KMS-11 (cell line): ENCODE data around the gene MPPED1.

Experiments used
- H2AFZ ChIP-seq: fragments of 200-600 bp; sonication (generic); 2 replicates; pipeline ENCODE4 v1.6.1; 2016; ENCODE audit warnings: antibody characterized with exemption, mixed run types, low read depth
- H3K27ac ChIP-seq: fragments of 200-600 bp; sonication (generic); 2 replicates; pipeline ENCODE4 v1.6.1; 2016; ENCODE audit warnings: mild to moderate bottlenecking, mixed run types
- H3K27me3 ChIP-seq: fragments of 200-600 bp; sonication (generic); 2 replicates; pipeline ENCODE4 v1.6.1; 2017; ENCODE audit warnings: mild to moderate bottlenecking, low read depth, mixed run types, moderate library complexity; ENCODE audit not compliant: insufficient read depth
- H3K36me3 ChIP-seq: fragments of 200-600 bp; sonication (generic); 2 replicates; pipeline ENCODE4 v1.6.1; 2017; ENCODE audit warnings: mild to moderate bottlenecking, mixed run types; ENCODE audit not compliant: insufficient read depth
- H3K4me1 ChIP-seq: fragments of 200-600 bp; sonication (generic); 2 replicates; pipeline ENCODE4 v1.6.1; 2016; ENCODE audit warnings: mild to moderate bottlenecking, low read depth, mixed run types; ENCODE audit not compliant: poor library complexity, severe bottlenecking
- H3K4me2 ChIP-seq: fragments of 200-600 bp; sonication (generic); 2 replicates; pipeline ENCODE4 v1.7.0; 2016; ENCODE audit warnings: mild to moderate bottlenecking, mixed run types
- H3K4me3 ChIP-seq: fragments of 200-600 bp; sonication (generic); IDR thresholded peaks from 2 replicates; pipeline ENCODE4 v1.6.1; 2017; ENCODE audit warnings: low read depth, low read length, mixed read lengths; ENCODE audit not compliant: insufficient read depth
- H3K79me2 ChIP-seq: fragments of 200-600 bp; sonication (generic); 2 replicates; pipeline ENCODE4 v1.6.1; 2016; ENCODE audit warnings: low read depth, mixed run types; ENCODE audit not compliant: insufficient read depth
- H3K9ac ChIP-seq: fragments of 200-600 bp; sonication (generic); 2 replicates; pipeline ENCODE4 v1.6.1; 2016; ENCODE audit warnings: mild to moderate bottlenecking, mixed run types
- H4K20me1 ChIP-seq: fragments of 200-600 bp; sonication (generic); 2 replicates; pipeline ENCODE4 v1.6.1; 2016; ENCODE audit warnings: mild to moderate bottlenecking, mixed run types; ENCODE audit not compliant: insufficient read depth
- TF ChIP-seq, protein P1 (sequence below): fragments of 200-600 bp; sonication (generic); conservative IDR thresholded peaks from 2 replicates; pipeline ENCODE4 v1.6.1; 2017; ENCODE audit warnings: low read depth, mild to moderate bottlenecking, antibody characterized with exemption, low read length, moderate library complexity, mixed read lengths

The MPPED1 gene

DNA sequence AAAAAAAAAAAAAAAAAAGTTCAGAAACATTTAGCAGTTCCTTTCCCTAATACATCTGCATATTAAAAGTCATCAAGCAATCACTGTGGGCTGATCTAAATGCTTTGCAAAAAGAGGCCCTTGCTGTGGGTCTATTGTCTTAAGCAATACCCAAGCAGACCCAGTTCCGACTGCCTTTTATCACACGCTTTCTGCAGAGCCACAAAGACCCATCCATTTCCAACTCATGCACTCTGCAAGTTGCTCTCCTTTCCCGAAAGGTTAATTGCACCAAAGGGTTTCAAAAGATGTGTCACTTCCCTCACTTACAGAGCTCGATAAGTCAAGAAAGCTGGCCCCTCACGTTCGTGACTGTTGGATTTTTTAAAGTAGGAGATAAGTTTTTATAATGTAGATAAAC, 138.9 kb downstream of the MPPED1 start:
- Histone ChIP-seq H3K79me2 (no peaks in the 10 kb centered on the region), H3K36me3 (no peaks in the 10 kb centered on the region), H3K4me2 (no peak overlapping the region), H3K27me3 (peaks cover 2% of the 10 kb centered on the region; the same call in 1 of the 2 replicates), H3K27ac (no peak overlapping the region), H3K9ac (no peak overlapping the region), H3K4me1 (no peaks in the 10 kb centered on the region), H3K4me3 (no peak overlapping the region), H2AFZ (no peak overlapping the region), H4K20me1 (no peaks in the 10 kb centered on the region)
- TF ChIP-seq, protein P1, sequence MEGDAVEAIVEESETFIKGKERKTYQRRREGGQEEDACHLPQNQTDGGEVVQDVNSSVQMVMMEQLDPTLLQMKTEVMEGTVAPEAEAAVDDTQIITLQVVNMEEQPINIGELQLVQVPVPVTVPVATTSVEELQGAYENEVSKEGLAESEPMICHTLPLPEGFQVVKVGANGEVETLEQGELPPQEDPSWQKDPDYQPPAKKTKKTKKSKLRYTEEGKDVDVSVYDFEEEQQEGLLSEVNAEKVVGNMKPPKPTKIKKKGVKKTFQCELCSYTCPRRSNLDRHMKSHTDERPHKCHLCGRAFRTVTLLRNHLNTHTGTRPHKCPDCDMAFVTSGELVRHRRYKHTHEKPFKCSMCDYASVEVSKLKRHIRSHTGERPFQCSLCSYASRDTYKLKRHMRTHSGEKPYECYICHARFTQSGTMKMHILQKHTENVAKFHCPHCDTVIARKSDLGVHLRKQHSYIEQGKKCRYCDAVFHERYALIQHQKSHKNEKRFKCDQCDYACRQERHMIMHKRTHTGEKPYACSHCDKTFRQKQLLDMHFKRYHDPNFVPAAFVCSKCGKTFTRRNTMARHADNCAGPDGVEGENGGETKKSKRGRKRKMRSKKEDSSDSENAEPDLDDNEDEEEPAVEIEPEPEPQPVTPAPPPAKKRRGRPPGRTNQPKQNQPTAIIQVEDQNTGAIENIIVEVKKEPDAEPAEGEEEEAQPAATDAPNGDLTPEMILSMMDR, result no peak

DNA sequence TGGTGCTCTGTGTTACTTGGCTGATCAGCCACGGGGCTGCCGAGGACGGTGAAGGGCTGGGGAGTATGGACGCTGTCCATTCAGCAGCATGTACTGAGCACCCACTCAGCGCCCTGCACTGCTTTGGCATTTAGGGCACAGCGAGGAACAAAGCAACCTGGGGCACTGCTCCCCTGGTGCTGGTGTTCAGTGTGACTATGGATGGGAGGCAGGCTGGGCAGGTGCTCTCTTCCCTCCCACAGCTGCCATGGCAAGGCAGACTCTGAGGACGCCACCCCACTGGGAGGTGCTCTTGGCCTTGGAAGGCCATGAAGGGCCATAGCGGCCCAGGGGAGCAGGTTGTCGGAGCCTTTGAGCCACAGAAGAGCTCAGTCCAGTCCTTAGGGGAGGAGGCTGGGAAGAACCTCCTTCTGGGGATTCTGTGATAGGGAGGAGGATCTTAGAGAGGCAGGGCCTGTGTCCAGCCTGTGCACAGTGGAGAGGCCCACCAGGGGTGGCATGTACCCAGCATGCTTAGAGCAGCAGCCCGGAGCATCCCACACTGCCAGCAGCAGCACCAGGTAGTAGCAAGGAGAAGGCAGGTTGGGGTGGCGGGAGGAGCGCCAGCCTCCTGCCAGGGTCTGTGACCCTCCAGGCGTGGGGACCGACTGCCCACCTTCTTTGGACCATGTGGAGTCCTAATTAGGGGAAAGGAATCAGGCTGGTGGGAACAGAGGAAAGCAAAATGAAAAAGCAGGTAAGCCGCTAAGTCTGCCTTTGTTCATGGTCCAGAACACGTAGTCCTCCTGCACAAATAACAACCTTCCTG, 141.8 kb downstream of the MPPED1 start:
- Histone ChIP-seq H3K4me3 (no peak overlapping the region), H3K79me2 (no peaks in the 10 kb centered on the region), H3K9ac (no peak overlapping the region), H3K4me2 (no peak overlapping the region), H3K27ac (no peak overlapping the region), H3K4me1 (no peaks in the 10 kb centered on the region), H3K36me3 (no peaks in the 10 kb centered on the region), H2AFZ (no peak overlapping the region), H4K20me1 (no peaks in the 10 kb centered on the region), H3K27me3 (peaks cover 5% of the 10 kb centered on the region; the same call in 1 of the 2 replicates)
- TF ChIP-seq, protein P1, result no peak

DNA sequence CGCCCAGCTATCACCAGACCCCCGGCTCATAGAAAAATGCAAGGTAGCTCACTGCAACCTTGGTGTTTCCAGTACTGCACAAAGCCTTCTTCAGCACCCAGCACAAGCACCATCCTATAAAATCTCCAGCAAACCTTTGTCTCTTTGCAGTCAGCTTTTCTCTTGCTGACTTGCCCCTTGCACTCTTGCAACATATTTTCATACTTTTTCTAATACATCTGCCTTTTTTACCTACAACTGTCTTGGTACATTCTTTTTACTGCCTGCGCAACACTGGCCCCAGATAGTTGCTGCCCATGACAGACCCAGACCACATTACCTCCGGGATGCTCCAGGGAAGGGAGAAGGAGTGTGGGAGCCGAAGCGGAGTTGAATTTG, 142.4 kb downstream of the MPPED1 start:
- Histone ChIP-seq H3K4me1 (no peaks in the 10 kb centered on the region), H3K79me2 (no peaks in the 10 kb centered on the region), H3K4me3 (no peak overlapping the region), H2AFZ (no peak overlapping the region), H3K36me3 (no peaks in the 10 kb centered on the region), H3K27ac (no peak overlapping the region), H4K20me1 (no peaks in the 10 kb centered on the region), H3K27me3 (peaks cover 5% of the 10 kb centered on the region; the same call in 1 of the 2 replicates), H3K4me2 (no peak overlapping the region), H3K9ac (no peak overlapping the region)
- TF ChIP-seq, protein P1, result no peak

DNA sequence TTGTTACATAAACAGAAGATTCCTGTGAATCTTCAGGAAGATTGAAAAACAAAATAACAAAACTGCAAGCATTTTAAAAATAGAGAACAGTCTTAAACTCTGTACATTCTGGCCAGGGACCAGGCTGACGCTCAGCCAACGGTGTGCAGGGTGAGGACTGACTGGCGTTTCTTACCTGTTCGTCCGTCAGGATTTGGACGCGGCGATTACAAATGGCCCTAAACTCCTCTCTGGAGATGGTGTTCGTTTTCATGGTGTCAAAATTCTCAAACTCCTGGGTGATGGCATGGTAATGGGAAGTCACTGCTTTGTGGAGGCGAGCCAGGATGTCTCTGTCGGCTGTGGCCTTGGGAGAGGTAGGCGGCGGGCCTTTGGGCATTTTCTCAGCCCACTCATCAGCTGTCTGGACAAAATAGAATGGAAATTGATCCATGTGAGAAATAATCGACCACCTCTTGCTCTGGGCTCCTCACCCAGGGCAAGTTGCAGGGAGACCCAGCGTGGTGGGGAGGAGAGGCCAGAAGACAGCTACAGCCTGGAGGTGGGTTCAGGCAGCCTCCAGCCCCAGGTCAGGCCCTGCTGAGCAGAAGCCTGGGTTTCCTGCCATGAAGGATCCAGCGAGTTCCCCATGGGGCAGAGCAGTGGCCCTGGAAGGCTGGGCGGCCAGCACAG, 143.0 kb downstream of the MPPED1 start:
- Histone ChIP-seq H3K4me2 (no peak overlapping the region), H3K4me3 (no peak overlapping the region), H3K9ac (no peak overlapping the region), H3K36me3 (no peaks in the 10 kb centered on the region), H2AFZ (no peak overlapping the region), H3K27me3 (peaks cover 5% of the 10 kb centered on the region; the same call in 1 of the 2 replicates), H3K27ac (no peak overlapping the region), H3K79me2 (no peaks in the 10 kb centered on the region), H3K4me1 (no peaks in the 10 kb centered on the region), H4K20me1 (no peaks in the 10 kb centered on the region)
- TF ChIP-seq, protein P1, result no peak
